Liver (tissue), 9 donors: ENCODE data around the gene JAKMIP1. TPM values are rescaled to one million over a fixed set of nuclear protein-coding genes. Genes with fewer than 3 reads are reported as not detected.

Source experiments
- DNase-seq: peaks from one replicate; pipeline ENCODE4 v3.0.0-alpha.2; 2017; ENCODE audit warnings: low spot score
- H3K27ac ChIP-seq, 2 donors: one replicate each; pipeline ENCODE4 v1.7.0; 2013; ENCODE audit warnings: inconsistent platforms in 2 of 2, low read length in 2 of 2, control low read depth in 1 of 2, low read depth in 1 of 2, mild to moderate bottlenecking in 1 of 2
- H3K27me3 ChIP-seq, 4 donors: one replicate each; pipeline versions ENCODE4 v1.6.1 to v1.7.0; 2013; ENCODE audit warnings: low read length in 3 of 4, inconsistent platforms in 1 of 4, mild to moderate bottlenecking in 1 of 4, moderate library complexity in 1 of 4; ENCODE audit not compliant: control insufficient read depth in 4 of 4, insufficient read depth in 4 of 4
- H3K36me3 ChIP-seq, 4 donors: one replicate each; pipeline versions ENCODE4 v1.6.1 to v1.7.0; 2013; ENCODE audit warnings: low read length in 3 of 4, mild to moderate bottlenecking in 3 of 4, low read depth in 1 of 4, moderate library complexity in 1 of 4; ENCODE audit not compliant: control insufficient read depth in 4 of 4, insufficient read depth in 3 of 4
- H3K4me1 ChIP-seq, 4 donors: one replicate each; pipeline versions ENCODE4 v1.6.1 to v1.7.0; 2013; ENCODE audit warnings: low read length in 3 of 4, mild to moderate bottlenecking in 3 of 4, moderate library complexity in 1 of 4; ENCODE audit not compliant: control insufficient read depth in 4 of 4, insufficient read depth in 4 of 4
- H3K4me3 ChIP-seq, 3 donors: one replicate each; pipeline versions ENCODE4 v1.6.1 to v1.7.0; 2013; ENCODE audit warnings: low read length in 3 of 3, control low read depth in 1 of 3, low read depth in 1 of 3, mild to moderate bottlenecking in 1 of 3
- H3K9ac ChIP-seq, 2 donors: one replicate each; pipeline ENCODE4 v1.7.0; 2013; ENCODE audit warnings: low read length in 2 of 2, mild to moderate bottlenecking in 2 of 2, moderate library complexity in 2 of 2, control low read depth in 1 of 2, low read depth in 1 of 2
- H3K9me3 ChIP-seq, 4 donors: one replicate each; pipeline versions ENCODE4 v1.6.1 to v1.7.0; 2013; ENCODE audit warnings: low read length in 3 of 4; ENCODE audit not compliant: control insufficient read depth in 4 of 4
- FOXA1 ChIP-seq: IDR thresholded peaks from 2 replicates; pipeline ENCODE4 v1.6.1; 2016; ENCODE audit warnings: antibody characterized with exemption
- FOXA2 ChIP-seq: IDR thresholded peaks from 2 replicates; pipeline ENCODE4 v1.6.1; 2016; ENCODE audit warnings: antibody characterized with exemption
- HNF4G ChIP-seq: IDR thresholded peaks from 2 replicates; pipeline ENCODE4 v1.6.1; 2016; ENCODE audit warnings: antibody characterized with exemption
- JUND ChIP-seq, 2 donors: IDR thresholded peaks; 2 replicates each; pipeline ENCODE4 v1.6.1; 2016; ENCODE audit warnings: antibody characterized with exemption in 2 of 2
- NR2F2 ChIP-seq: IDR thresholded peaks from 2 replicates; pipeline ENCODE4 v1.6.1; 2016; ENCODE audit warnings: antibody characterized with exemption
- RAD21 ChIP-seq, 2 donors: IDR thresholded peaks; 2 replicates each; pipeline ENCODE4 v1.6.1; 2016; ENCODE audit warnings: antibody characterized with exemption in 2 of 2, mild to moderate bottlenecking in 2 of 2
- SP1 ChIP-seq: IDR thresholded peaks from 2 replicates; pipeline ENCODE4 v1.6.1; 2018; ENCODE audit warnings: antibody characterized with exemption, mild to moderate bottlenecking
- TAF1 ChIP-seq: conservative IDR thresholded peaks from 2 replicates; pipeline ENCODE4 v1.6.1; 2016; ENCODE audit warnings: antibody characterized with exemption, mild to moderate bottlenecking
- WGBS: extraction: QIAGEN DNeasy Blood & Tissue Kit; methylation state at CpG from one replicate; pipeline ENCODE4 v1.1.7; 2013; 5-methylcytosine and 5-hydroxymethylcytosine counted together
- polyA plus RNA-seq, 2 donors: library from polyadenylated mRNA; stranded (reverse) in 1 of 2; unstranded in 1 of 2; fragments of 200-250 nt in 1 of 2; fragments of >200 nt in 1 of 2; fragmentation: Nextera tagmentation in 1 of 2; extraction: Ambion mirVana in 1 of 2; gene quantifications; one replicate each; pipeline versions ENCODE4 v1.2.1 to v1.2.3, GENCODE V29; 2013 to 2015
- total RNA-seq, 2 donors: library from RNA; depleted of rRNA; stranded (reverse); fragments of >200 nt; gene quantifications; one replicate each; pipeline ENCODE4 v1.2.3, GENCODE V29; 2014
- TF ChIP-seq, protein P1 (sequence below): IDR thresholded peaks from 2 replicates; pipeline ENCODE4 v1.6.1; 2016; ENCODE audit warnings: antibody characterized with exemption
- TF ChIP-seq, protein P2 (sequence below): IDR thresholded peaks from 2 replicates; pipeline ENCODE4 v1.6.1; 2016; ENCODE audit warnings: antibody characterized with exemption
- TF ChIP-seq, protein P3 (sequence below): IDR thresholded peaks from 2 replicates; pipeline ENCODE4 v1.6.1; 2016; ENCODE audit warnings: antibody characterized with exemption, mild to moderate bottlenecking
- TF ChIP-seq, protein P4 (sequence below): fragments of 150-350 bp; IDR thresholded peaks from 2 replicates; pipeline ENCODE4 v1.5.1; 2017; ENCODE audit warnings: improper control_type of control experiment, low read depth, low read length; ENCODE audit not compliant: missing input control
- TF ChIP-seq, protein P5 (sequence below): IDR thresholded peaks from 2 replicates; pipeline ENCODE4 v1.6.1; 2016; ENCODE audit warnings: antibody characterized with exemption
- donor health status: healthy.
- donor health status: healthy.
- donor health status: healthy.
- donor health status: healthy.
- donor health status: healthy.

Gene JAKMIP1
- total and polyA plus RNA-seq, 4 donors, result 0.08 to 0.50 TPM; not detected in 2

DNA sequence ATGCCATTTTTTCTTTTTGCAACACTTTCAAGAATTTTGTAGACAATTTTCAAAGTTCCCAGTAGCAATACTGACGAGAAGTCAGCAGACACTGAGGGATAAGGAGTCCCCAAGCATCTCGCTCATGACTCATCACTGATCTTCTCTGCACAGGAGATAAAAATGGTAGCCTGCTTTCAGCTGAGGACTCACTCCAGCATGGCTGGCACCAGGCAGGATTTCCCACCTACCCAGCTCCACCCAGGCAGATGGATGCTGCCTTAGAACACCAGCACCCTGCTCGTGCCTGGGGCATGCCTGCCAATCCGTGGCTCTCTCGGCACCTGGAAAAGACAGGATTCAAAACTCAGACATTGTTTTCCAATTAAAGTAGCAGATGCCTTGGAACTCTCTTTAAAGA lies 24.9 kb downstream of the JAKMIP1 start:
- no peak for DNase-seq
- 84% methylated on average over 5 of the region's 5 CpGs for WGBS

DNA sequence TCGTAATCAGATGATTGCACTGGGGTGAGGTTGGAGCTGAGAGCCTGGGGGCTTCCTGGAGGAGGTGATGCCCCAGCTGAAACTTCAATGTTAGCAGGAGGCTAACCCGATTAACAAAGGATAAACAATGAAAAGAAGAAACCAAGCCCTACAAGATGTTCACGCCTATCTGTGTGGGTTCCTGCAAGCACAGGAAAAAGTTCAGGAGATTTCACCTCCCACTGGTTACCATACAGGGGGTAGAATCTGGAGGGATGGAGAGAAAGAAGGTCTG lies 27.5 kb downstream of the JAKMIP1 start:
- DNase-seq, result no peak
- Histone ChIP-seq H3K27me3 (no peaks in the 10 kb centered on the region), H3K27ac (no peak overlapping the region), H3K9me3 (no peaks in the 10 kb centered on the region), H3K4me1 (no peaks in the 10 kb centered on the region), H3K36me3 (no peaks in the 10 kb centered on the region), H3K9ac (no peak overlapping the region), H3K4me3 (no peak overlapping the region)
- WGBS, result 51% methylated on average over 3 of the region's 3 CpGs
- TF ChIP-seq, protein P1, sequence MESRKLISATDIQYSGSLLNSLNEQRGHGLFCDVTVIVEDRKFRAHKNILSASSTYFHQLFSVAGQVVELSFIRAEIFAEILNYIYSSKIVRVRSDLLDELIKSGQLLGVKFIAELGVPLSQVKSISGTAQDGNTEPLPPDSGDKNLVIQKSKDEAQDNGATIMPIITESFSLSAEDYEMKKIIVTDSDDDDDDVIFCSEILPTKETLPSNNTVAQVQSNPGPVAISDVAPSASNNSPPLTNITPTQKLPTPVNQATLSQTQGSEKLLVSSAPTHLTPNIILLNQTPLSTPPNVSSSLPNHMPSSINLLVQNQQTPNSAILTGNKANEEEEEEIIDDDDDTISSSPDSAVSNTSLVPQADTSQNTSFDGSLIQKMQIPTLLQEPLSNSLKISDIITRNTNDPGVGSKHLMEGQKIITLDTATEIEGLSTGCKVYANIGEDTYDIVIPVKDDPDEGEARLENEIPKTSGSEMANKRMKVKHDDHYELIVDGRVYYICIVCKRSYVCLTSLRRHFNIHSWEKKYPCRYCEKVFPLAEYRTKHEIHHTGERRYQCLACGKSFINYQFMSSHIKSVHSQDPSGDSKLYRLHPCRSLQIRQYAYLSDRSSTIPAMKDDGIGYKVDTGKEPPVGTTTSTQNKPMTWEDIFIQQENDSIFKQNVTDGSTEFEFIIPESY, result no peak
- TF ChIP-seq, protein P2, sequence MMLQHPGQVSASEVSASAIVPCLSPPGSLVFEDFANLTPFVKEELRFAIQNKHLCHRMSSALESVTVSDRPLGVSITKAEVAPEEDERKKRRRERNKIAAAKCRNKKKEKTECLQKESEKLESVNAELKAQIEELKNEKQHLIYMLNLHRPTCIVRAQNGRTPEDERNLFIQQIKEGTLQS, result no peak
- TF ChIP-seq, protein P3, sequence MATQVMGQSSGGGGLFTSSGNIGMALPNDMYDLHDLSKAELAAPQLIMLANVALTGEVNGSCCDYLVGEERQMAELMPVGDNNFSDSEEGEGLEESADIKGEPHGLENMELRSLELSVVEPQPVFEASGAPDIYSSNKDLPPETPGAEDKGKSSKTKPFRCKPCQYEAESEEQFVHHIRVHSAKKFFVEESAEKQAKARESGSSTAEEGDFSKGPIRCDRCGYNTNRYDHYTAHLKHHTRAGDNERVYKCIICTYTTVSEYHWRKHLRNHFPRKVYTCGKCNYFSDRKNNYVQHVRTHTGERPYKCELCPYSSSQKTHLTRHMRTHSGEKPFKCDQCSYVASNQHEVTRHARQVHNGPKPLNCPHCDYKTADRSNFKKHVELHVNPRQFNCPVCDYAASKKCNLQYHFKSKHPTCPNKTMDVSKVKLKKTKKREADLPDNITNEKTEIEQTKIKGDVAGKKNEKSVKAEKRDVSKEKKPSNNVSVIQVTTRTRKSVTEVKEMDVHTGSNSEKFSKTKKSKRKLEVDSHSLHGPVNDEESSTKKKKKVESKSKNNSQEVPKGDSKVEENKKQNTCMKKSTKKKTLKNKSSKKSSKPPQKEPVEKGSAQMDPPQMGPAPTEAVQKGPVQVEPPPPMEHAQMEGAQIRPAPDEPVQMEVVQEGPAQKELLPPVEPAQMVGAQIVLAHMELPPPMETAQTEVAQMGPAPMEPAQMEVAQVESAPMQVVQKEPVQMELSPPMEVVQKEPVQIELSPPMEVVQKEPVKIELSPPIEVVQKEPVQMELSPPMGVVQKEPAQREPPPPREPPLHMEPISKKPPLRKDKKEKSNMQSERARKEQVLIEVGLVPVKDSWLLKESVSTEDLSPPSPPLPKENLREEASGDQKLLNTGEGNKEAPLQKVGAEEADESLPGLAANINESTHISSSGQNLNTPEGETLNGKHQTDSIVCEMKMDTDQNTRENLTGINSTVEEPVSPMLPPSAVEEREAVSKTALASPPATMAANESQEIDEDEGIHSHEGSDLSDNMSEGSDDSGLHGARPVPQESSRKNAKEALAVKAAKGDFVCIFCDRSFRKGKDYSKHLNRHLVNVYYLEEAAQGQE, result no peak
- TF ChIP-seq FOXA1 (no peak), JUND (IDR thresholded peaks at IDR 0.05) (no peak), TAF1 (no peak), FOXA2 (no peak), SP1 (no peak), NR2F2 (no peak), RAD21 (IDR thresholded peaks at IDR 0.05) (no peak), HNF4G (no peak)
- TF ChIP-seq, protein P4, sequence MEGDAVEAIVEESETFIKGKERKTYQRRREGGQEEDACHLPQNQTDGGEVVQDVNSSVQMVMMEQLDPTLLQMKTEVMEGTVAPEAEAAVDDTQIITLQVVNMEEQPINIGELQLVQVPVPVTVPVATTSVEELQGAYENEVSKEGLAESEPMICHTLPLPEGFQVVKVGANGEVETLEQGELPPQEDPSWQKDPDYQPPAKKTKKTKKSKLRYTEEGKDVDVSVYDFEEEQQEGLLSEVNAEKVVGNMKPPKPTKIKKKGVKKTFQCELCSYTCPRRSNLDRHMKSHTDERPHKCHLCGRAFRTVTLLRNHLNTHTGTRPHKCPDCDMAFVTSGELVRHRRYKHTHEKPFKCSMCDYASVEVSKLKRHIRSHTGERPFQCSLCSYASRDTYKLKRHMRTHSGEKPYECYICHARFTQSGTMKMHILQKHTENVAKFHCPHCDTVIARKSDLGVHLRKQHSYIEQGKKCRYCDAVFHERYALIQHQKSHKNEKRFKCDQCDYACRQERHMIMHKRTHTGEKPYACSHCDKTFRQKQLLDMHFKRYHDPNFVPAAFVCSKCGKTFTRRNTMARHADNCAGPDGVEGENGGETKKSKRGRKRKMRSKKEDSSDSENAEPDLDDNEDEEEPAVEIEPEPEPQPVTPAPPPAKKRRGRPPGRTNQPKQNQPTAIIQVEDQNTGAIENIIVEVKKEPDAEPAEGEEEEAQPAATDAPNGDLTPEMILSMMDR, result no peak
- TF ChIP-seq, protein P5, sequence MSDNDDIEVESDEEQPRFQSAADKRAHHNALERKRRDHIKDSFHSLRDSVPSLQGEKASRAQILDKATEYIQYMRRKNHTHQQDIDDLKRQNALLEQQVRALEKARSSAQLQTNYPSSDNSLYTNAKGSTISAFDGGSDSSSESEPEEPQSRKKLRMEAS, result no peak

More for the DNA sequence above, 24.9 kb downstream of the JAKMIP1 start:
- Histone ChIP-seq H3K4me1 (no peaks in the 10 kb centered on the region), H3K36me3 (no peaks in the 10 kb centered on the region), H3K9ac (no peak overlapping the region), H3K27ac (no peak overlapping the region), H3K4me3 (no peak overlapping the region), H3K27me3 (peaks cover 0 to 2% (median 0%) of the 10 kb centered on the region in 4 donors), H3K9me3 (peaks cover 0 to 2% (median under 1%) of the 10 kb centered on the region in 4 donors)
- no peak for TF ChIP-seq RAD21 (IDR thresholded peaks at IDR 0.05)
- TF ChIP-seq SP1, result no peak
- TF ChIP-seq, protein P2, result no peak
